Fibroblast of lung (primary cell): ENCODE data around the gene LIMA1. TPM values are rescaled to one million over a fixed set of nuclear protein-coding genes. Genes with fewer than 3 reads are reported as not detected.

Experiments used
- DNase-seq, 2 donors: peaks; one replicate each; pipeline versions ENCODE4 v3.0.0 to v3.0.0-alpha.2; 2010; ENCODE audit warnings: low read depth in 2 of 2
- H2AFZ ChIP-seq: 2 replicates; pipeline ENCODE4 v1.5.1; 2012; ENCODE audit warnings: low read length, control low read depth, inconsistent platforms
- H3K27ac ChIP-seq: 2 replicates; pipeline ENCODE4 v1.5.1; 2011; ENCODE audit warnings: low read length, control low read depth; ENCODE audit not compliant: insufficient read depth
- H3K27me3 ChIP-seq: 2 replicates; pipeline ENCODE4 v1.5.1; 2011; ENCODE audit warnings: mild to moderate bottlenecking, low read length; ENCODE audit not compliant: control insufficient read depth, insufficient read depth
- H3K36me3 ChIP-seq: 2 replicates; pipeline ENCODE4 v1.5.1; 2011; ENCODE audit warnings: low read length; ENCODE audit not compliant: control insufficient read depth, insufficient read depth
- H3K4me1 ChIP-seq: 2 replicates; pipeline ENCODE4 v1.5.1; 2011; ENCODE audit warnings: low read length; ENCODE audit not compliant: control insufficient read depth, insufficient read depth; ENCODE audit errors: extremely low read depth
- H3K4me2 ChIP-seq: 2 replicates; pipeline ENCODE4 v1.5.1; 2011; ENCODE audit warnings: low read length, control low read depth; ENCODE audit not compliant: insufficient read depth; ENCODE audit errors: extremely low read depth
- H3K4me3 ChIP-seq, 4 experiments: fragments of 200-600 bp in 1 of 4; sonication (generic) in 1 of 4; replicated peaks in 1 of 4; 2 replicates each; pipeline ENCODE4 v1.5.1; 2011 to 2016; ENCODE audit warnings: low read length in 4 of 4, low read depth in 3 of 4, mild to moderate bottlenecking in 3 of 4, control low read depth in 2 of 4, inconsistent platforms in 1 of 4, mixed read lengths in 1 of 4; ENCODE audit not compliant: insufficient read depth in 1 of 4; ENCODE audit errors: control extremely low read depth in 1 of 4
- H3K79me2 ChIP-seq: 2 replicates; pipeline ENCODE4 v1.5.1; 2012; ENCODE audit warnings: mild to moderate bottlenecking, low read length, inconsistent platforms; ENCODE audit not compliant: control insufficient read depth, insufficient read depth
- H3K9ac ChIP-seq: 2 replicates; pipeline ENCODE4 v1.5.1; 2011; ENCODE audit warnings: mild to moderate bottlenecking, low read length, control low read depth; ENCODE audit not compliant: insufficient read depth
- H3K9me3 ChIP-seq: 2 replicates; pipeline ENCODE4 v1.5.1; 2012; ENCODE audit warnings: low read depth, low read length; ENCODE audit not compliant: control insufficient read depth, insufficient read depth
- H4K20me1 ChIP-seq: 2 replicates; pipeline ENCODE4 v1.5.1; 2011; ENCODE audit warnings: low read length; ENCODE audit not compliant: control insufficient read depth, insufficient read depth; ENCODE audit errors: extremely low read depth
- EZH2 ChIP-seq: IDR thresholded peaks from 2 replicates; pipeline ENCODE4 v1.5.1; 2012; ENCODE audit warnings: low read length, control low read depth, mild to moderate bottlenecking; ENCODE audit errors: missing control alignments
- polyA plus RNA-seq, 2 donors: library from polyadenylated mRNA; depleted of rRNA in 1 of 2; stranded (reverse) in 1 of 2; unstranded in 1 of 2; fragments of >200 nt; gene quantifications; 2 replicates each; pipeline ENCODE4 v1.2.1, GENCODE V29; 2011 to 2012; ENCODE audit warnings: missing spikeins in 1 of 2
- total RNA-seq: library from RNA; depleted of rRNA; stranded (reverse); fragments of >200 nt; gene quantifications from 2 replicates; pipeline ENCODE4 v1.2.1, GENCODE V29; 2014
- TF ChIP-seq, protein P1 (sequence below), 2 donors: IDR thresholded peaks in 1 of 2; conservative IDR thresholded peaks in 1 of 2; 1 replicate in 1 of 2; 2 replicates in 1 of 2; pipeline ENCODE4 v1.5.1; 2011 to 2012; ENCODE audit warnings: low read length in 2 of 2, control low read depth in 1 of 2, inconsistent platforms in 1 of 2, low read depth in 1 of 2, mild to moderate bottlenecking in 1 of 2

Gene LIMA1
- total and polyA plus RNA-seq, 2 donors (not counting 1 experiment from before 2014, with no cell fraction given): 171 to 308 TPM

DNA sequence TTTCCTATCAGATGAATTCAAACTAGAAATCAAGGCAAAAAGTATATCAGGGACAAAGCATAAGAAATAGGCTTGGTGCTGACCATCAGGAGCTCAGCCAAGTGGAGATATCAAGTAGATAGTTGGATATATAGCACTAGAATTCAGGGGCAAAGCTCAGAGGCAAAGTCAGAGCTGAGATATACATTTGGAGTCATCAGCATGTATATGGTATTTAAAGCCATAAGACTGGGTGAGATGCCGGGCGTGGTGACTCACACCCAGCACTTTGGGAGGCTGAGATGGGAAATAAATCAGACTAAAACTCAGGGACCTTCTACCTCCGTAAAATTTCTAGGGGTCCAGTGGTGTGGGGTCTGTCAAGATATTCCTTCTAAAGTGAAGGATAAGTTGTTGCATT lies 38.9 kb upstream of the LIMA1 start:
- Histone ChIP-seq H3K27me3 (no peaks in the 10 kb centered on the region), H3K4me1 (no peaks in the 10 kb centered on the region), H3K9ac (no peak overlapping the region), H3K79me2 (no peaks in the 10 kb centered on the region), H4K20me1 (no peaks in the 10 kb centered on the region), H3K36me3 (no peaks in the 10 kb centered on the region), H3K9me3 (no peaks in the 10 kb centered on the region), H3K27ac (no peak overlapping the region), H3K4me3 (no peak overlapping the region), H3K4me2 (no peak overlapping the region), H2AFZ (no peak overlapping the region)
- no peak for TF ChIP-seq EZH2
- TF ChIP-seq, protein P1, sequence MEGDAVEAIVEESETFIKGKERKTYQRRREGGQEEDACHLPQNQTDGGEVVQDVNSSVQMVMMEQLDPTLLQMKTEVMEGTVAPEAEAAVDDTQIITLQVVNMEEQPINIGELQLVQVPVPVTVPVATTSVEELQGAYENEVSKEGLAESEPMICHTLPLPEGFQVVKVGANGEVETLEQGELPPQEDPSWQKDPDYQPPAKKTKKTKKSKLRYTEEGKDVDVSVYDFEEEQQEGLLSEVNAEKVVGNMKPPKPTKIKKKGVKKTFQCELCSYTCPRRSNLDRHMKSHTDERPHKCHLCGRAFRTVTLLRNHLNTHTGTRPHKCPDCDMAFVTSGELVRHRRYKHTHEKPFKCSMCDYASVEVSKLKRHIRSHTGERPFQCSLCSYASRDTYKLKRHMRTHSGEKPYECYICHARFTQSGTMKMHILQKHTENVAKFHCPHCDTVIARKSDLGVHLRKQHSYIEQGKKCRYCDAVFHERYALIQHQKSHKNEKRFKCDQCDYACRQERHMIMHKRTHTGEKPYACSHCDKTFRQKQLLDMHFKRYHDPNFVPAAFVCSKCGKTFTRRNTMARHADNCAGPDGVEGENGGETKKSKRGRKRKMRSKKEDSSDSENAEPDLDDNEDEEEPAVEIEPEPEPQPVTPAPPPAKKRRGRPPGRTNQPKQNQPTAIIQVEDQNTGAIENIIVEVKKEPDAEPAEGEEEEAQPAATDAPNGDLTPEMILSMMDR (conservative IDR thresholded peaks at IDR 0.05 in 1 of 2, IDR thresholded peaks at IDR 0.05 in 1 of 2; ENCODE audit: low read depth in 1 of 2, low read length in 2 of 2): no peak
- no peak for DNase-seq

DNA sequence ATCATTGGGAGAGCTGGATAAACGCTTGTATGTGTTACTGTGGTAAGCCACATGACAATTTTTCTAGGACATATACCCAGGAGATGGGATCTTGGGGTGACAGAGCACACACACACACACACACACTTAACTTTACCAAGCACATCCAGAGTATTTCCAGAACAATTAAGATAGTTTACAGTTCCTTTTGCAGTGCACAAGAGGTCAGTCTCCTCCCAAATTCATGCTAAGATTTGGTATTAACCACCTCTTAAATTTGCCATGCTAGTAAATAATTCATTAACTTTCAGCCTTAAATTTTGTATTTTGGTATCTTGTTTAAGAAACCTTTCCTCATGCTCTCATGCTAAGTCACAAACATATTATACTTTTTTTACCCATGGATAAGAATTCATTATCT lies 33.9 kb upstream of the LIMA1 start:
- no peaks in the 10 kb centered on the region for H3K9me3 ChIP-seq
- H2AFZ ChIP-seq: no peak overlapping the region
- no peak overlapping the region for H3K4me3 ChIP-seq
- H4K20me1 ChIP-seq: no peaks in the 10 kb centered on the region
- H3K79me2 ChIP-seq: no peaks in the 10 kb centered on the region
- no peaks in the 10 kb centered on the region for H3K36me3 ChIP-seq
- H3K4me1 ChIP-seq: peaks cover 2% of the 10 kb centered on the region
- no peak overlapping the region for H3K27ac ChIP-seq
- no peak overlapping the region for H3K4me2 ChIP-seq
- H3K27me3 ChIP-seq: no peaks in the 10 kb centered on the region
- DNase-seq: no peak
- TF ChIP-seq EZH2: no peak
- TF ChIP-seq, protein P1 (conservative IDR thresholded peaks at IDR 0.05 in 1 of 2, IDR thresholded peaks at IDR 0.05 in 1 of 2; ENCODE audit: low read depth in 1 of 2, low read length in 2 of 2): no peak
- H3K9ac ChIP-seq: no peak overlapping the region

- Histone ChIP-seq H3K9me3 (no peaks in the 10 kb centered on the region), H3K27ac (no peak overlapping the region), H3K4me1 (peaks cover 2% of the 10 kb centered on the region), H3K36me3 (no peaks in the 10 kb centered on the region), H3K4me3 (no peak overlapping the region), H3K9ac (no peak overlapping the region), H3K4me2 (no peak overlapping the region), H4K20me1 (no peaks in the 10 kb centered on the region), H3K79me2 (no peaks in the 10 kb centered on the region), H2AFZ (no peak overlapping the region), H3K27me3 (no peaks in the 10 kb centered on the region)
- TF ChIP-seq, protein P1 (conservative IDR thresholded peaks at IDR 0.05 in 1 of 2, IDR thresholded peaks at IDR 0.05 in 1 of 2; ENCODE audit: low read depth in 1 of 2, low read length in 2 of 2): no peak
- no peak for TF ChIP-seq EZH2
- DNase-seq: no peak
Measured at GRCh38 chr12:50315803-50316202, 32.5 kb upstream of the LIMA1 start.
